ENCODE measurements around the gene PJA2.

The PJA2 gene

DNA sequence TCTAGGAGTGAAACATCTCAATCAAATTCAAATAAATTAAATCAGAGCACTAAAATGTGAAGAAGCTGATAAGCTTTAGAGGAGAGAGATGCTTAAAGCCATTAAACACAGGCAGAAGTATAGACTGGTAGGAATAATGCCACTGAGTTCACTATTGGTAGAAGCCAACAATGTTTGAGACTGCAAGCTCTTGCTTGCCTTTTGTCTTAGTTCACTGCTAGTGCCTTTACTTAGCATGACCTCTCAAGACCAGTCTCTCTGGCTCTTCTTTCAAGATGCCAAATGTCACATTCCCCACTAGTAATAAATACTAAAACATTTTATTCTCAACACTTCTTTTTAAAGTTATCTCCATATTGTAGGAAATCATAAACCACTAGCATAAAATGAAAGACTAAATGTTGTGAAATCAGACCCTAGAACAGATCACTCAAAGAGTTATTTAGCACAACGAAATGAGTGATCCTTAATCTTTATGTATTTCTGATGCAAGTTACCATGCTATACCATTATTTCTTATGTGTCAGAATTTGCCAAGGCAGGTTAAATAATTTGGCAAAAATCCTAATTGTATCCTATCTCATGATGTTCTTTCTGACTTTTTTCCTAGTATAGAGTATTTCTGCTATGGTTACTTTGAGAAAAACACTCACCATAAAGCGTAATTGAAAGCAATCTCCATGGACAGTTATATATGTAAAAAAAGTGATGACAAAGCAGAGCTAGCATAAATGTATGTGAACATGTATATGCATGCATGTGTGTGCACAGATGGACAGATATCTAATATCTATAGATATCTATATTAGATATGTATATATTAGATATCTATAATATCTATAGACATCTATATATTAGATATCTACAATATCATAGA lies 57.5 kb downstream of the PJA2 start:
- DNase-seq (ENCODE audit: low read depth in 1 of 2, low spot score in 1 of 2), result no peak

DNA sequence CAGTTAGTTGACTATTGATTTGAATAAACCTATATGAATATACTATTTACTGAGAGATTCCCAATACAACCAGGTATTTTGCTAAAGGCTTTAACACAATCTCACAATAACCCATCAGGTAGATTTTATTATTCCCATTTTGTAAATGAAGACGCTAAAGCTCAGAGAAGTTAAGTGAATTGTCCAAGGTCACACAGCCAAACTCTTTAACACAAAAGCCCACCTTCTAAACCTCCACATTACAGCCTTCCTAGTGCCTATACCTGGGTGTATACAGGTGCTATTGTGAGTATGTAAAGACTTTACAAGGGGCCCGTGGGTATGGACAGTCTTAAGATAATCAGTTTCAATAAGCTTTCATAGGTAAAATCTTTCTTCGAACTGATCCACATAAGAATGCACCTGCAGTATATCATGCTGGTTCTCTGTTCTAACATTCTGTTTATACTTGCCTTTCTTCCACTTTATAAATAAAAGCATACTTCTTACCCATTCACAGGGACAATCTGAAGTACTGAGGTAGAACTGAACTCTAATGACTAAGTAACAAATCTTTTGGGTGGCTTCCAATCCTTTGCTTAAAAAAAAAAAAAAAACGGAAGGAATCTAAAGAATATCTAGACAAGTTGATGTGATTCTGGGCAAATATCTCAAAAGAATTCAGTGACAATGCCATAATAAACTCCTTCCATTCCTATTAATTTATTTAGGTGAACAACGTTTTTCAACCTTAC lies 59.1 kb downstream of the PJA2 start:
- DNase-seq (ENCODE audit: low read depth in 1 of 2, low spot score in 1 of 2), result no peak

DNA sequence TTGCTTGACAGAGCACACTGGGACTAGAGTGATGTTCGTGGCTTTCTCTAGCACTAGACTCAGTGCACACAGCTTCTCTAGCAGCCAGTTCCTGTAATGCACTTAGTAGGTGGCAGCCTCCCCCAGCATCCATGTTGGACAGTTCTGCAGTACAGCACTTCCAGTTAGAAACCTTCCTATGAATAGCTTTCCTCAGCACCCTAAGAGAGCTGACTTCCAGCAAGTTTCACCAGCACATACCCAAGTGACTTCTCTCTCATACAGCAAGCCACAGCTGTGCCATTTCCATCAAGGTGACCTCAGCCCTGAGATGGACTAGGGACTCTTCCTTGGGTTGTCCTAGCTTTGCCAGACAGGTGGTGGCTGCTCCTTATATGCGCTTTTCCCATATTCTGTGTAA lies 60.4 kb downstream of the PJA2 start:
- DNase-seq (ENCODE audit: low read depth in 1 of 2, low spot score in 1 of 2), result no peak

DNA sequence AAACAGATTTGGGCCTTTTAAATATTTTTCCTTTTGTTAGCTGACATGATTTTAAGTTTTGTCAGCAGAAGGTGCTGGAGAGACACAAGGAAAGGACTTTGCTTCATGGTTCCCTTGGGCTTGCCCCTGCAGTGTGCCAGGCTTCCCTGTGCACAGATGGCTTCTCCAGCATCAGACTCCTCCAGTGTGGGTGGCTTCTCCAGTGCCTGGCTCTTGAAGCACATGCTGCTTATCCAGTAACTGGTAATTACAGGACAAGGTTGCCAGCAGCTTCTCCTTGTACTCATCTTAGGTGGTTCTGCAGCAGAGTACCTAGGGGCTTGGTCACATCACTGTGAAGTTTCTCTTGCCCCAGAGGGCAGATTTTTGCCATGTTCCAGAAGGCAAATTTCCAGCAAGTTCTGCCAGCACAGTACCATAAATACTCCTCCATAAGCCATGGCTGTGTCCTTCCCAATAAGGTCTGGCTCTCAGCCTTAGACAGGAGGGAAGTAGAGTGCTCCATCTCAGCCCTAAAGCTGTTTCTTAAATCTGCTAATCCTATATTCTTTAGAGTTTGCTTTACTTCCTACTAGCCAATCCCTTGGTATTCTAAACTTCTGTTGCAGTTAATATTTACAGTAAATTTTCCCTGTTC lies 62.4 kb downstream of the PJA2 start:
- no peak for DNase-seq (ENCODE audit: low read depth in 1 of 2, low spot score in 1 of 2)

DNA sequence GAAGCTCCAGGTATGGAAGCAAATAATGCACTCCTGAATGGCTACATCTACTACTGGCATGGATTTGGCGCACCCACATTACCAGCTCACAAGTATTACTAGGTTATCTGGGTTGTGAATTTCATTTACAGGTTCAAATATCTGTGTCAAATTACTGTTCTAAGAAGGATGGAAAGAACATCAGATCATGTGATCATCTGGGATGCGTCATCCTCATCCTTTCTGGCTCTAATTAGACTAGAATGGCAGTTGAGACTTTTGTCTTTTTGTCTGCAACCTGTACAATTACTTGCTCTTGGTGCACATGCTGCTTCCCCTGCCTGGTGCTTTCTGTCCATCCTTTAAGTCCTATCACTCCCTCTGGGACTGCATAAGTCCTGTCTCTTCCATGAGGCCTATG lies 64.1 kb downstream of the PJA2 start:
- DNase-seq (ENCODE audit: low read depth in 1 of 2, low spot score in 1 of 2), result no peak

DNA sequence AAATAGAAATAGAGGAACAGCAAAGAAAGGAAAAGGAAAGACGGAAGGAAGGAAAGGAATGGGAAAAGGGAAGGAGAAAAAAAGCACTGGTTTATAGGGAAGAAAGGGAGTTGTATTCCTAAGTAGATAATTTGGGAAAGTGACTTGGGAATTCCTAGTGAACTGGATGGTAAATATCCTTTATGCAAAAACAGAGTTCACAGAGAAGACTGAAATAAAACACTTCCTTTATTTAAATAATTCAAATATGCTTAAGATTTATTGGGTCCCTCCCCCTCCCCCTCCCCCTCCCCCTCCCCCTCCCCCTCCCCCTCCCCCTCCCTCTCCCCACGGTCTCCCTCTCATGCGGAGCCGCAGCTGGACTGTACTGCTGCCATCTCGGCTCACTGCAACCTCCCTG lies 69.4 kb downstream of the PJA2 start:
- no peak for DNase-seq (ENCODE audit: low read depth in 1 of 2, low spot score in 1 of 2)

DNA sequence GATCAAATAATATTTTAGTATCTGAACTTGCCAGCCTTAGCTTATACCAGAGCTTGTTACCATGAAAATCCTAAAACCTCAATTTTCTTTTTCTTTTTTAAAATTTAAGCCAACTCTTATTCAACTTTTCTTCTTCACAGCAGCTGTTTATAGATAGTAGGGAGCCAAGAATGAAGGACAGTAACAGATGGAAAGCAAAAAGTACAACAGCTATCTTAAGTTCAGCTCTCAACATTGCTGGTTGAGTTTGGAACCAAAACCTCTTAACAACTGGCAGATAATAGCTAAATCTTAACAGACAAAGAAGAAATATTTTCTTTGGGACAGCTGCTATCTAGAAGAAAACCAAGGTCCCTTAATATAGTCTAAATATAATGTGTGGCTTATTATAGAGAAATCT lies 74.7 kb downstream of the PJA2 start:
- no peak for DNase-seq (ENCODE audit: low read depth in 1 of 2, low spot score in 1 of 2)

DNA sequence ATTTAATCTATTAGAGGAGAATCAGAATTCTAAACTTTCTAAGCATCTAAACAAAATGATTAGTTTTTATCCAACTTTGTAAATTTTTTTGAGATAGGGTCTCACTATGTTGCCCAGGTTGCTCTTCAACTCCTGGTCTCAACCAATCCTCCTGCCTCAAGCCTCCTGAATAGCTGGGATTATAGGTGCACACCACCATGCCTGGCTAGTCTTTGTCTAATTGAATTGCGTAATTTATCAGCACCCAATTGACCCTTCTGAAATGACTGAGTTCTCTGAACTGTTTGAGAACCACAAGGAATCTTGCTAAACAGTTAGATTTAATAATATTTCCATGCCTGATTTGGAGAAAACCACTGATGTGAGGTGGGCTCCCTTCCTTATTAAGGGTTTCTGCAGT lies 75.7 kb downstream of the PJA2 start:
- DNase-seq (ENCODE audit: low read depth in 1 of 2, low spot score in 1 of 2), result no peak

DNA sequence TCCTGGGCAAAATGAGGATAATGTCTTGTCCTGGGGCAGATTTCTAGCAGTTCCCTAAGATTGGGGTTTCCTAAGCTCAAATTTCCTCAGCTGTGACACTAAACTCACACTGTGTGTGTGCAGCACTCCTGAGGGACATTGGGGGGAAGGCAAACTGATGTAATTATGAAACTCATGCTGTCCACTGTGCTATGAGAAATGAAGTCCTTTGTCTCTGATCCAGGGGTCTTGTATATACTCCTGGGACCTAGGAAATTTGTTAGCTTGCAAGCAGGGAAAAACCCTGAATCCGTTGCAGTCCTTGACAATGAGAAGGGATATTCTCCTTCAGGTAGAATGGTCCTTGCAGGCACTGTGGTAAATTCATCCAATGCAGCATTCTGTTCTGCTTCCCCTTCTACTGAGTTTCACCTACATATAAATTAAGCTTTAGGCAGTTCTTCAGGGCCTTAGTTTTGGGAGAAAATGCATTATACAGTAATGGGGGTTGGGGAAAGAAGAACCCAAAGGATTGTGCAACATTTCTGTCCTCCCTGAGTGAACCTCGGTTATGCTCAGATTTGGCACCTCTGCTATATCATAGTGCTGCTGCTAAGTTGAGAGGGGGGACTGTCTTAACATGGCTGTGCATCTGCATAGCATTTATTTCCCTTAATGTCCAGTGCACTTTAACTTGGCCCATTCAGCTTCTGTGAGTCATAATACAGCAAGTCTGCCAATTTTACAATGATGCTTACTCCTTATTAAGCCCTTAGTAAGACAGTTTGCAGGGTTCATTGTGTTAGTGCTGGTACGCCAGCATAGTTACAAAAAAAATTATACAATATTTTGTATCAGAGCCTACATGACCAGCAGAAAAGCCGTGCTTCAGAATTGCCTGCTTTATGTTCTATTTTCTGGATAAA lies 80.2 kb downstream of the PJA2 start:
- no peak for DNase-seq (ENCODE audit: low read depth in 1 of 2, low spot score in 1 of 2)

DNA sequence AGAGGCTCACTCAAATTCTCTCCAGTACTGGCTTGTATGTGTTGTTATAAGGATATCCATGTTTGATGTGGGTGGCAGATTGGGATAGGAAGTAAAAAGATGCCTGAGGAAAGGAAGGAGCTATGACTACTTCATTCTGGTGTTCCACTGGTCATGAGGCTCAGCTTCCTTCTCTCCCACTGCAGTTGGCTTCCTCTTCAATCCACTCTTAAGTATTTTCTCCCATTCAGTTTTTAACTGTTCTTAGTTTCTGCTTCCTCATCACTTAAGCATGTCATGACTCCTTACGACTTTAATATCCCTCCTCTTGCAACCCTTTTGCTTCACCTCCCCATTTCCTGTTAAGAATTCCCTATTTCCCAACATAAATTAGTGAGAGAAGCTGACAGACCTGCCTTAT lies 81.1 kb downstream of the PJA2 start:
- DNase-seq (ENCODE audit: low read depth in 1 of 2, low spot score in 1 of 2), result no peak

DNA sequence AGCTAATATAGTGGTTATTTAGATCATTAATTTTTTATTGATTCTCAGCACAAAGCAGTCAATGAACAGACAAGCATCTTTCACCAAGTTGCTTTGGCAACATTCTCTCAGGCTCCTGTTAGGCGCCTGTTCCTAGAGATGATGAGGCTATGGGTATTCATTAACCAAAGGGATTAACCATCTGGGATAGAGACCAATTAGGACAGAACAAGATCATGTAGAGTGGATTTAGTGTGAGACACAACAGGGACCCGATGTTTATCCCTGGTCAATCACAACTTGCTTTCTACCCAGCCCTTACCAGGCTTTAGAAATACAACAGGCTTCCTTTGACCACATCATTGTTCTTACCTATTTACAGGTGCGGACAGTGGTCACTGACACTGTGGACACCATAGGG lies 82.2 kb downstream of the PJA2 start:
- no peak for DNase-seq (ENCODE audit: low read depth in 1 of 2, low spot score in 1 of 2)

DNA sequence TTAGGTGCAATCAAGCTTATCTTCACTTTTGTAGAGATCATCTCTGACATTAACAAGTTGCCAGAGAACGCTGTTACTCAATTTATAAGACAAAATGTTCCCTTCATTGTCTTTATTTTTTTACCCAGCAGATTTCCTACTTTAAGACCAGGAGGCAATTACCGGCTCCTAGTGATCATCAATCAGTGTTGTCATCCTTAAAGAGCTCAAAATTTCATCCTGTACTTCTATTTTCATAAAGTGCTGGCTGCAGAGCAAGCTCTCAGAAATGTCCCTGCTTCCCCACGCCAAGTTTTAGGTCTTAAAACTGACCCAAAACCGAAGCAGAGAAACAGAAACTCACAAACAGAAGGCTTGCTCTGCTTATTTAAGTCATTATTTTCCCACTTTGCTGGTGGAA lies 82.9 kb downstream of the PJA2 start:
- DNase-seq (ENCODE audit: low read depth in 1 of 2, low spot score in 1 of 2), result no peak

DNA sequence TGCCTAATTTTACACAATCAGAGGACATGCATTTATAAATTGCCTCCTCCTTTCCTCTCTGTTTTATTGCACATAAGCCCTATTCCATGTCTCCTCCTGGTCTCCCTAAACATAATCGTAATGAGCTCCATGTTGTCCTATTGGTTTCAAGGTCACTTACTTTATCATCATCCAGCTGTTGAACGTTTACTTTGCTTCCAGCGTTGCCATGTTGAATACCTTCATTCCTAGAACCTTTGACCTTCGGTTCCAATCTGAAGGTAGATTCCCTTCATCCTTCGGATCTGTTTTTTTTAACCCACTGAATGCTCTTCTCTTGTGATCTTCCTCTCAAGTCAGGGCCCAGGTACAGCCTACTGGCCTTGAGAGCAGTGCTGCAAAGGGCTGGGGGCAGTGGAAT lies 84.3 kb downstream of the PJA2 start:
- DNase-seq (ENCODE audit: low read depth in 1 of 2, low spot score in 1 of 2), result no peak

DNA sequence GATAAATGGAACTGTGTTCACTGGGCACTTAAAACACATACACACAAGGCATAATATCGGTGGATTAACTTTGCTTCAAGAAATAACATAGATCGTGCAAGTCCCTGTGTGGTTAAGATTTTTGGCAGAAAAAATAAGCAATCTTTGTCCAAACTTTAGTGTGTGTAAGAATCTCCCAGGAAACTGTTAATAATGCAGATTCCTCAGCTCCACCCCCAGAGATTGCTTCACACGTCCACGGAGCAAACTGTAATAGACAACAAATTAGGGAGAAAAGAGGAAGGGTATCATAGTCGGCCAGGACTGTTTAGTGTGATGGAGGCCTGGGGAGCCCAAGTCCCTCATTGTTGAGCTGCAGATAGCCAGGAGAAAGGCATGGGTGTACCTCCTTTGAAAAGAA lies 84.8 kb downstream of the PJA2 start:
- DNase-seq (ENCODE audit: low read depth in 1 of 2, low spot score in 1 of 2), result no peak

DNA sequence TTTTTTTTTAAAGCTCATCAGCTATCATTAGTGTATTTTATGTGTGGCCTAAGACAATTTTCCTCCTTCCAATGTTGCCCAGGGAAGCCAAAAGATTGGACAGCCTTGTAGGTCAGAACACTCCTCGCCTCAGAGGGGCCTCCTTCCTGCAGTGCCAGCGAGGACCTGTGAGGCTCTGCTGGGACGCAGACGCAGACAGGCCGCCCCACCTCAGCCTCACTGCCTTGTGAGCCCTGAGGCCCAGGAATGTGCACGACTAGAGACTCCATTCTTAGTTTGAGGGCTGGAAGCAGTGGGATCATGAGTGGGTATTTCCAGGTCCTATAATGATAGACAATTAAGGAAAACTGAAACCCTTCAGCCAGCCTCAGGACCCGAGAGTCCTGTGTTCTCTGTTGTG lies 85.4 kb downstream of the PJA2 start:
- no peak for DNase-seq (ENCODE audit: low read depth in 1 of 2, low spot score in 1 of 2)

DNA sequence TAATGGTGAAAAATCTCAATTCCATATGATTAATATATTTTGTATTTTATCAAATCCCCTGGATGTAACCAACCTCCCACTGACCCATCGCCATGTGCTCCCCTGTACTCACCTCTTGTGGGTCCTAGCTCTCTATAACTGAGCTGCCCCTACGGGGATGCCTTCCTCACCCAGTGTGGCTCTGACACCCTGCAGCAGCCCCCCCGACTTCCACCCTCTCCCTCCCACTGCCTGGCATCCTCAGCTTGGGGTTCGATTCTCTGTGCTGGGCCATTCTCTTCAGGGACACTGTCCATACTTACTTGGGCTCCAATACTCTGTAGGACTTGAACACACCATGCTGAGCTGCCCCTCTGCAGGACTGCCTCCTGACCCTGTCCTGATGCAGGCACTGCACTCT lies 87.1 kb downstream of the PJA2 start:
- no peak for DNase-seq (ENCODE audit: low read depth in 1 of 2, low spot score in 1 of 2)

DNA sequence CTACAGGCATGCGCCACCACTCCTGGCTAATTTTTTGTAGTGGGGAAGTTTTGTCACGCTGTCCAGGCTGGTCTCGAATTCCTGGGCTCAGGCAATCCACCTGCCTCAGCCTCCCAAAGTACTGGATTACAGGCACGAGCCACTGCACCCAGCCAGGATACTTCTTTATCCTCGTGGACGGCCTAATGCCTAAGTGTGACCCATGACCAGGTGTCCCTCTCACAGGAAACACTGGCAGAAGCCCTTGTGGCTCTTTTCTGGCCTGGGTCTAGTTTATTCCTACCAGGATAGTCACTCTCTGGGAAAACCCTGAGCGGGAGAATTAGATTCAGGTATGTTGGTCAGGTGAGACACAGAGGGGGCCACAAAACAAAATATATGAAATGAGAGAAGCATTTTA lies 90.4 kb downstream of the PJA2 start:
- DNase-seq (ENCODE audit: low read depth in 1 of 2, low spot score in 1 of 2), result no peak

DNA sequence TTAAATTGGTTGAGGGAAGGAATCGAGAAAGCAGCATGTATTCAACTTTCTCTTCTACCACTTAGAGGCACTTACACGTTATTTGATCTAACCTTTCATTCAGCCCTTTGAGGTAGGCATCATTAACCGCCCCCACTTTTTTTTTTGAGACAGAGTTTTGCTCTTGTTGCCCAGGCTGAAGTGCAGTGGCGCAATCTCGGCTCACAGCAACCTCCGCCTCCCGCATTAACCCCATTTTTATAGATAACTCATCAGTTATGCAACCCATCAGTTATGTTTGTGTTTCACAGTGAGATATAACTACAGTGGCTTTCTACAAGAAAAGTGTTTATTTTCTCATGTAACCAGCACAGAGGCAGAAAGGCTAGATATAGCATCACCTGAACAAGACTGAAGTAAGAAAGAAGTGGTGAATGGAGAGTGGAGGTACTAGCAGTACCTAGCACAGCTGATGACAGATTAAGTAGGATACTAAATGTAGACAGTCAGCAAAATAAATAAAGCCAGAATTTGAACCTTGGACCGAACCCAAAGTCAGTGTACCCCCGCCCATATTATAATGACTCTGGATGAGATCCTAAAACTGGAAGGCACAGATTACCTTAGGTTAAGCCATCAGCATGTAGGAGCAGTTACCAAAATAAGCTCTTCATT lies 91.2 kb downstream of the PJA2 start:
- no peak for DNase-seq (ENCODE audit: low read depth in 1 of 2, low spot score in 1 of 2)

DNA sequence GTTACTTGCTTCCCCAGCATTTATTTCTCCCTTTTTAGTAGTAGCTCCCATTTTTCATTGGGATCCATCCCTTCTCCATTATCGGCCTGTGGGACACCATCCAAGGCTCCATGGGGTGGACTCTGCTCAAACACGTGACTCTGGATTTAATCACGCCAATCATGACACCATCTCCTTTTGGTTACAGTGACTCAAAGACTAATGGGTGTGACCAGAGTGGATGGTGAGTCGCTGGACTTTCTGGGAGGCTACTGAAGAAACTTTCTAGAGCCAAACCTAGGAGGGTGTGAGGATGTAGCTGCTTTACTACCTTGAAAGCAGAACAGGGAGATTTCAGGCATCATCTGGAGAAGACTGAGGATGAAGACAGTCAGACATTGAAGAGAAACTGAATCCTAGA lies 93.1 kb downstream of the PJA2 start:
- DNase-seq (ENCODE audit: low read depth in 1 of 2, low spot score in 1 of 2), result no peak

DNA sequence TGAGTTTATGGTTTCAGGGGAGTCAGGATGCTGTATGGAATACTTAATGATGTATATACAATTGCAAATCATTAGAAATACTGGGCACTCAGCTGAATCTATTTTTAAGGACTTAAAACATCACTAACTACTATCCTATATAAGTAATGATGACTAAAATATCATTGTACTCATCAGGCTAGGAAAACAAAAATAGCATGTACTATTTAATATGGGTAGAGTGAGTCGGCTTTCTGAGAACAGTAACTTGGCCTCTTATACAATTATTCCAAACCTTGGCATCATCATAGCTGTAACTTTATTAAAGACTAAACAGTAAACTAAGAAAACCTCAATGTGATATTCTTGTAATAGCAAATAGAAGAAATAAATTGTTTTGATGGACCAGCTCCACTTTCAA lies 94.5 kb downstream of the PJA2 start:
- DNase-seq (ENCODE audit: low read depth in 1 of 2, low spot score in 1 of 2), result no peak

DNA sequence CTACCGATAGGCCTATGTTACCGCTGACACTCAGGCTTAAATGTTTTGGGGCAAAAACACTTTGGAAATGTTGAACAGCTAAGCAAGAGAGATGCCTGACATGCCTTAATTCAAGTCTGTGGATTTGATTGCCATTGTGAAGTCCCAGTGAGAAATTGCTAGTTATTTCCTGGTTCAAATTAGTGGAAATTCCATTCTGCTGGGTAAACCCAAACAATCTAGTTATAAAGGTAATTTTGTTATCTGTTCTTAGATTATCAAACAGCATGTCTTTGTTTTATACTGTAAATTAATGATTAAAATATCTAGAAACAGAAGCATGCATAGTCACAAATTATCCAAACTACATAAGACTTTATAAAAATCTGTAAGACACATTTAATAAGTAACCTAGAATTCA lies 96.6 kb downstream of the PJA2 start:
- no peak for DNase-seq (ENCODE audit: low read depth in 1 of 2, low spot score in 1 of 2)
